K562 (cell line): ENCODE measurements around the gene FTH1. TPM values are rescaled to one million over a fixed set of nuclear protein-coding genes. Genes with fewer than 3 reads are reported as not detected.

Experiments
- ARID3B ChIP-seq: fragments of 250-450 bp; sonication (Bioruptor Pico); IDR thresholded peaks from 2 replicates; pipeline ENCODE4 v1.4.0; 2020; ENCODE audit warnings: borderline replicate concordance
- CHD2 ChIP-seq: IDR thresholded peaks from 2 replicates; pipeline ENCODE4 v1.6.1; 2011; ENCODE audit warnings: low read depth, low read length
- CREM ChIP-seq: IDR thresholded peaks from 2 replicates; pipeline ENCODE4 v1.6.1; 2014; ENCODE audit warnings: antibody characterized with exemption, low read depth
- E4F1 ChIP-seq: fragments of 250-450 bp; sonication (Bioruptor Pico); IDR thresholded peaks from 2 replicates; pipeline ENCODE4 v1.5.0; 2021; ENCODE audit warnings: mild to moderate bottlenecking, borderline replicate concordance
- ELK1 ChIP-seq: sonication (generic); formaldehyde crosslinking; IDR thresholded peaks from 2 replicates; pipeline ENCODE4 v1.8.1; 2022; ENCODE audit warnings: missing genetic modification reagents
- GTF2A2 ChIP-seq: IDR thresholded peaks from 2 replicates; pipeline ENCODE4 v1.6.1; 2016; ENCODE audit warnings: mild to moderate bottlenecking, missing genetic modification characterization, missing compliant biosample characterization
- HDAC1 ChIP-seq, 2 experiments: fragments of 450-650 bp; IDR thresholded peaks; 2 replicates each; pipeline ENCODE4 v1.6.1; 2016 to 2017; ENCODE audit warnings: inconsistent platforms in 1 of 2, mild to moderate bottlenecking in 1 of 2, moderate library complexity in 1 of 2
- HIVEP1 ChIP-seq: fragments of 250-450 bp; sonication (Bioruptor Pico); IDR thresholded peaks from 2 replicates; pipeline ENCODE4 v1.4.0; 2020; ENCODE audit warnings: mild to moderate bottlenecking
- HMBOX1 ChIP-seq: sonication (generic); IDR thresholded peaks from 2 replicates; pipeline ENCODE4 v1.6.1; 2016
- MAX ChIP-seq: sonication (generic); formaldehyde crosslinking; IDR thresholded peaks from 2 replicates; pipeline ENCODE4 v1.9.0; 2022; ENCODE audit warnings: mild to moderate bottlenecking, missing genetic modification reagents
- RBFOX2 ChIP-seq: fragments of 200-400 bp; formaldehyde crosslinking; IDR thresholded peaks from 2 replicates; pipeline ENCODE4 v1.6.1; 2017; ENCODE audit warnings: low read depth, mild to moderate bottlenecking, low read length, moderate library complexity
- SIN3A ChIP-seq, 2 experiments: fragments of 150-350 bp in 1 of 2; IDR thresholded peaks; 2 replicates each; pipeline ENCODE4 v1.6.1; 2011 to 2016; ENCODE audit warnings: borderline replicate concordance in 2 of 2, low read depth in 2 of 2, low read length in 2 of 2, mild to moderate bottlenecking in 2 of 2, moderate library complexity in 2 of 2; ENCODE audit not compliant: control insufficient read depth in 1 of 2
- TCF7 ChIP-seq: sonication (generic); IDR thresholded peaks from 2 replicates; pipeline ENCODE4 v1.6.1; 2016; ENCODE audit warnings: antibody characterized with exemption, borderline replicate concordance
- TEAD4 ChIP-seq, 2 experiments: sonication (generic) in 1 of 2; formaldehyde crosslinking in 1 of 2; IDR thresholded peaks; 2 replicates each; pipeline versions ENCODE4 v1.6.1 to v1.8.0; 2012 to 2022; ENCODE audit warnings: borderline replicate concordance in 1 of 2, inconsistent platforms in 1 of 2, low read length in 1 of 2, mild to moderate bottlenecking in 1 of 2, missing genetic modification reagents in 1 of 2
- YY1 ChIP-seq, 3 experiments: IDR thresholded peaks; 2 replicates each; pipeline ENCODE4 v1.6.1; 2011; ENCODE audit warnings: low read length in 2 of 3, mild to moderate bottlenecking in 2 of 3, moderate library complexity in 2 of 3, borderline replicate concordance in 1 of 3, control low read depth in 1 of 3, low read depth in 1 of 3; ENCODE audit not compliant: insufficient read depth in 3 of 3, insufficient replicate concordance in 2 of 3, control insufficient read depth in 1 of 3, insufficient read length in 1 of 3; ENCODE audit errors: extremely low read depth in 1 of 3
- ZBTB17 ChIP-seq: fragments of 450-650 bp; formaldehyde crosslinking; IDR thresholded peaks from 2 replicates; pipeline ENCODE4 v1.4.0; 2020; ENCODE audit warnings: mild to moderate bottlenecking
- ZNF124 ChIP-seq: sonication (generic); formaldehyde crosslinking; IDR thresholded peaks from 2 replicates; pipeline ENCODE4 v1.8.1; 2022; ENCODE audit warnings: missing genetic modification reagents
- ZNF224 ChIP-seq: sonication (generic); formaldehyde crosslinking; IDR thresholded peaks from 2 replicates; pipeline ENCODE4 v1.8.0; 2022; ENCODE audit warnings: mild to moderate bottlenecking, missing genetic modification reagents
- ZNF644 ChIP-seq: fragments of 200-800 bp; sonication (Bioruptor generic); IDR thresholded peaks from 2 replicates; pipeline ENCODE4 v1.6.1; 2016; ENCODE audit warnings: low read depth, missing genetic modification characterization, missing compliant biosample characterization
- polyA plus RNA-seq, 8 experiments: library from polyadenylated mRNA; depleted of rRNA in 4 of 8; stranded (reverse) in 5 of 8; unstranded in 3 of 8; fragments of >200 nt; fragmentation: Nextera tagmentation in 2 of 8; fragmentation: Illumina TruSeq in 1 of 8; extraction: Ambion mirVana in 2 of 8; extraction: Trizol in 1 of 8; gene quantifications; 2 replicates each; pipeline versions ENCODE4 v1.2.1 to v1.2.3, GENCODE V29; 2011 to 2014; ENCODE audit warnings: inconsistent platforms in 1 of 8, missing spikeins in 1 of 8
- total RNA-seq, 7 experiments: library from RNA; depleted of rRNA in 6 of 7; stranded (reverse); fragments of >200 nt in 6 of 7; fragmentation: Illumina TruSeq in 2 of 7; extraction: Trizol in 2 of 7; gene quantifications; 2 replicates each; pipeline versions ENCODE4 v1.2.1 to v1.2.3, GENCODE V29; 2011 to 2021; ENCODE audit warnings: low replicate concordance in 1 of 7

FTH1 gene
- total and polyA plus RNA-seq, 9 of the 15 experiments (the other 6 are each of a cell fraction or from before 2014, with no cell fraction given), result 370 to 3,146 (median 802) TPM

GRCh38 chr11:61967116-61967923 lies at the start of gene FTH1 (continued):
- TF ChIP-seq E4F1 (CRISPR knock-in tag), result no peak; the same call in 1 of the 2 replicates
- 0 out of 2 replicates have a peak, but pooled peaks have one; percentile 6 for TF ChIP-seq MAX (CRISPR knock-in tag)
- peak in 1 of 2 experiments; percentile 36; a peak in 1 of 4 replicates for TF ChIP-seq HDAC1 (IDR thresholded peaks at IDR 0.05)
- TF ChIP-seq YY1 (IDR thresholded peaks at IDR 0.05; ENCODE audit: borderline replicate concordance in 1 of 3, control insufficient read depth in 1 of 3, extremely low read depth in 1 of 3, insufficient read depth in 3 of 3, insufficient read length in 1 of 3, insufficient replicate concordance in 2 of 3, low read depth in 1 of 3, low read length in 2 of 3), result peak in 2 of 3 experiments; percentile 20 to 83
- no peak for TF ChIP-seq TCF7
- TF ChIP-seq HIVEP1 (CRISPR knock-in tag), result no peak; the same call in 1 of the 2 replicates
- no peak for TF ChIP-seq ARID3B (CRISPR knock-in tag)
- TF ChIP-seq SIN3A (IDR thresholded peaks at IDR 0.05; ENCODE audit: borderline replicate concordance in 2 of 2, control insufficient read depth in 1 of 2, low read depth in 2 of 2, low read length in 2 of 2), result peak in 1 of 2 experiments; percentile 29; a peak in 2 of 4 replicates
- peak; percentile 95 for TF ChIP-seq RBFOX2
- 0 out of 2 replicates have a peak, but pooled peaks have one; percentile 42 for TF ChIP-seq ZNF224 (CRISPR knock-in tag)
- peak; percentile 67; the same call in 1 of the 2 replicates for TF ChIP-seq CHD2
- TF ChIP-seq TEAD4 (IDR thresholded peaks at IDR 0.05; ENCODE audit: low read length), result no peak
- no peak for TF ChIP-seq TEAD4 (CRISPR knock-in tag; IDR thresholded peaks at IDR 0.05; ENCODE audit: borderline replicate concordance)
- TF ChIP-seq ZNF644, result no peak
- no peak for TF ChIP-seq ZBTB17 (CRISPR knock-in tag)
- TF ChIP-seq CREM, result peak; percentile 58; the same call in 1 of the 2 replicates
- TF ChIP-seq GTF2A2 (tag), result peak; percentile 92
- TF ChIP-seq HMBOX1, result no peak
- TF ChIP-seq ZNF124 (CRISPR knock-in tag), result no peak
- no peak for TF ChIP-seq ELK1 (CRISPR knock-in tag)
